Measurements from ENCODE around the gene FBXO3. TPM values are rescaled to one million over a fixed set of nuclear protein-coding genes. Genes with fewer than 3 reads are reported as not detected.

Gene FBXO3
- total and polyA plus RNA-seq, 2 experiments from 2014 or later, result 12.5 to 28.4 TPM

DNA sequence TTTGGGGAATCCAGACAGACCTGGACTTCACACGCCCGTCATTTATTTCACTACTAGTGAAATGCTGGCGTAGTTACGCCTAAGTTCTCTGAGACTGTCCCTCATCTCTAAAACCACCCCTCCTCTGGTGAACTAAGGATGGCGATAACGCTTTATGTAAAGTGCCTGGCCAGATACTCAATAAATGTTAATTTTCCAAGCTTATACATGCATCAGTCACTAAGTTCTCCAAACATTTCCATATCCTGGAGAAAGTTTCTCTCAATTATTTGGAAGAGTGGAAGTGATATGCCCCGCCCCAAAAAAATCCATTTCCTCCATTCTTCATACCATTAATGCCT lies 1.1 kb upstream of the FBXO3 start (continued):
- no peak for TF ChIP-seq ZNF462 (CRISPR knock-in tag; IDR thresholded peaks at IDR 0.05)
- no peak for TF ChIP-seq REST (IDR thresholded peaks at IDR 0.05; ENCODE audit: unreplicated experiment)
- no peak for TF ChIP-seq EZH2phosphoT487 (IDR thresholded peaks at IDR 0.05; ENCODE audit: unreplicated experiment)
- no peak for TF ChIP-seq CREB1 (CRISPR knock-in tag; IDR thresholded peaks at IDR 0.05; ENCODE audit: low read depth)
- no peak for TF ChIP-seq STAT1 (IDR thresholded peaks at IDR 0.05; ENCODE audit: unreplicated experiment)
